Smooth muscle cell (in vitro differentiated cells): ENCODE data around the gene USE1. TPM values are rescaled to one million over a fixed set of nuclear protein-coding genes. Genes with fewer than 3 reads are reported as not detected.

Experiments
- DNase-seq: peaks from one replicate; lab custom pipeline; 2025; ENCODE audit not compliant: unreplicated experiment; lab: John Stamatoyannopoulos, UW
- H2AFZ ChIP-seq: fragments of 200-600 bp; sonication (generic); 2 replicates; pipeline ENCODE4 v1.6.0; 2016; ENCODE audit warnings: antibody characterized with exemption, low read depth, mild to moderate bottlenecking
- H3F3A ChIP-seq: fragments of 200-600 bp; sonication (generic); 2 replicates; pipeline ENCODE4 v1.6.0; 2017; ENCODE audit warnings: antibody characterized with exemption, low read depth
- H3K27ac ChIP-seq: fragments of 200-600 bp; sonication (generic); 2 replicates; pipeline ENCODE4 v1.5.1; 2016; ENCODE audit warnings: low read depth, mild to moderate bottlenecking
- H3K27me3 ChIP-seq: fragments of 200-600 bp; sonication (generic); 2 replicates; pipeline ENCODE4 v1.6.1; 2016; ENCODE audit warnings: low read depth, mild to moderate bottlenecking
- H3K36me3 ChIP-seq: fragments of 200-600 bp; sonication (generic); 2 replicates; pipeline ENCODE4 v1.5.1; 2016; ENCODE audit warnings: low read depth
- H3K4me1 ChIP-seq: fragments of 200-600 bp; sonication (generic); 2 replicates; pipeline ENCODE4 v1.5.1; 2016; ENCODE audit warnings: low read depth
- H3K4me2 ChIP-seq: fragments of 200-600 bp; sonication (generic); 2 replicates; pipeline ENCODE4 v1.6.0; 2016; ENCODE audit warnings: mild to moderate bottlenecking
- H3K4me3 ChIP-seq: fragments of 200-600 bp; sonication (generic); 2 replicates; pipeline ENCODE4 v1.5.1; 2016; ENCODE audit warnings: mild to moderate bottlenecking
- H3K79me2 ChIP-seq: fragments of 200-600 bp; sonication (generic); 2 replicates; pipeline ENCODE4 v1.6.0; 2016; ENCODE audit warnings: low read depth, mild to moderate bottlenecking
- H3K9ac ChIP-seq: fragments of 200-600 bp; sonication (generic); 2 replicates; pipeline ENCODE4 v1.6.0; 2016; ENCODE audit warnings: low read depth
- H3K9me3 ChIP-seq: fragments of 200-600 bp; sonication (generic); replicated peaks from 2 replicates; pipeline ENCODE4 v1.5.1; 2016; ENCODE audit warnings: low read depth
- H4K20me1 ChIP-seq: fragments of 200-600 bp; sonication (generic); 2 replicates; pipeline ENCODE4 v1.6.0; 2016; ENCODE audit warnings: low read depth
- CTCF ChIP-seq: fragments of 200-600 bp; sonication (generic); IDR thresholded peaks from 2 replicates; pipeline ENCODE4 v1.5.1; 2017; ENCODE audit warnings: borderline replicate concordance, mild to moderate bottlenecking, antibody characterized with exemption; ENCODE audit not compliant: insufficient read depth, poor library complexity, severe bottlenecking
- WGBS: methylation state at CpG from one replicate; pipeline ENCODE4 v1.1.7; 2016; ENCODE audit warnings: low lambda C conversion rate; 5-methylcytosine and 5-hydroxymethylcytosine counted together
- polyA plus RNA-seq: library from polyadenylated mRNA; unstranded; fragments of >200 nt; fragmentation: Nextera tagmentation; extraction: Ambion mirVana; gene quantifications from 2 replicates; pipeline ENCODE4 v1.2.1, GENCODE V29; 2016
- total RNA-seq: library from RNA; depleted of rRNA; stranded (reverse); fragments of >200 nt; gene quantifications from 2 replicates; pipeline ENCODE4 v1.2.3, GENCODE V29; 2014

Gene USE1
- total and polyA plus RNA-seq, 2 experiments from 2014 or later = 16.4 to 28.8 TPM

DNA sequence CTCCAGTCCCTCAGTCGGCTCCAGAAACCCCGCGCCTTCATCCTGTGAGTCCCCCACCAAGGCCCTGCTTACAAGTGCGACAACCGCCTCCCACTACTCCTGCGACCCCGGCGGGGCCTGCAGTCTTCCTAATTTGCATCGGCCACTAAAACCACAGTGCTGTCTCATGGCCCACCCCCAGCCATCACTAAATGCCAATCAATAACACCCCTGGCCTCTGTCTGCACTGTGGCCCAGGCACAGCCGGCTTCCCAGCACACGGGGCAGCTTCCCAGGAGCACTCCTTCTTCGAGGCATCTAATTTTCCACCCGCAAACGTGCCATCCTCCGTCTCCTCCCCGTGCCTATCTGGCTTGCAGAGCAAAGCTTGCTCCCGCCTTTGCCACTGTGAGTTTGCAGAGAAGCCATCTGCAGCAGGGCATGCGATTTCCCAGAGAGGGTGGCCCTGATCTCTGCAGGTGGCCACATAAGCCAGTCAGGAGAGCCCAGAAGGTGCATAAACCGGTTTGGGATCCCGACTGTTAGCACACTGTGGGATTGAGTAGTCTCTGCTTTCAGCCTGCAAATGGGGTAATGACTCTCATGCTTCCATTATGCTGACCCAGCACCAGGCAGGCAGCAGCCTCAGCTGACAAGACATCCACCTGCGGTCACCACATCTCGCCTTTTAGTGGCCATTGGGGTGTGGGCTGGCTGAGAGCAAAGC is 34.0 kb upstream of the USE1 start:
- no peak overlapping the region for H2AFZ ChIP-seq
- WGBS = 88% methylated on average over 20 of the region's 22 CpGs
- no peaks in the 10 kb centered on the region for H3K79me2 ChIP-seq
- H3K9ac ChIP-seq = no peak overlapping the region
- no peaks in the 10 kb centered on the region for H3F3A ChIP-seq
- no peak overlapping the region for H3K4me2 ChIP-seq
- no peak overlapping the region for H3K27ac ChIP-seq
- H3K4me3 ChIP-seq = no peak overlapping the region
- no peak for TF ChIP-seq CTCF
- peaks cover under 1% of the 10 kb centered on the region for H3K36me3 ChIP-seq
- no peaks in the 10 kb centered on the region for H3K27me3 ChIP-seq
- H3K9me3 ChIP-seq = no peaks in the 10 kb centered on the region
- H4K20me1 ChIP-seq = no peaks in the 10 kb centered on the region
- no peak for DNase-seq
- H3K4me1 ChIP-seq = no peaks in the 10 kb centered on the region

- Histone ChIP-seq H3K9me3 (no peaks in the 10 kb centered on the region), H3K79me2 (no peaks in the 10 kb centered on the region), H3K36me3 (peaks cover 3% of the 10 kb centered on the region), H3K4me3 (no peak overlapping the region), H3K9ac (no peak overlapping the region), H3K4me2 (no peak overlapping the region), H4K20me1 (no peaks in the 10 kb centered on the region), H3K4me1 (no peaks in the 10 kb centered on the region), H3K27me3 (no peaks in the 10 kb centered on the region), H3F3A (no peaks in the 10 kb centered on the region), H2AFZ (no peak overlapping the region), H3K27ac (no peak overlapping the region)
- 98% methylated on average over 14 of the region's 14 CpGs for WGBS
- no peak for DNase-seq
- TF ChIP-seq CTCF = no peak
These were observed 31.8 kb upstream of the USE1 start for GRCh38 chr19:17183271-17183761.

GRCh38 chr19:17183858-17184321 is 31.3 kb upstream of the USE1 start:
- Histone ChIP-seq H3K9me3 (no peaks in the 10 kb centered on the region), H3K4me1 (no peaks in the 10 kb centered on the region), H3K27me3 (no peaks in the 10 kb centered on the region), H3K27ac (no peak overlapping the region), H3K9ac (no peak overlapping the region), H2AFZ (no peak overlapping the region), H3K36me3 (peaks cover 4% of the 10 kb centered on the region), H3K4me3 (no peak overlapping the region), H3K4me2 (no peak overlapping the region), H4K20me1 (no peaks in the 10 kb centered on the region), H3K79me2 (no peaks in the 10 kb centered on the region), H3F3A (no peaks in the 10 kb centered on the region)
- WGBS = 93% methylated on average over 11 of the region's 11 CpGs
- DNase-seq = no peak
- no peak for TF ChIP-seq CTCF
